OCI-LY3 (cell line): ENCODE results near the gene CACFD1.

Experiments used
- EZH2phosphoT487 ChIP-seq: fragments of 200-600 bp; shearing (Covaris generic); IDR thresholded peaks from 2 replicates; pipeline ENCODE4 v1.6.1; 2018; ENCODE audit warnings: antibody characterized with exemption, mixed run types, low read depth
- TF ChIP-seq, protein P1 (sequence below): fragments of 200-600, 300-600 bp; sonication (generic); IDR thresholded peaks from 2 replicates; pipeline ENCODE4 v1.5.1; 2014; ENCODE audit warnings: antibody characterized with exemption, low read length, low read depth

DNA sequence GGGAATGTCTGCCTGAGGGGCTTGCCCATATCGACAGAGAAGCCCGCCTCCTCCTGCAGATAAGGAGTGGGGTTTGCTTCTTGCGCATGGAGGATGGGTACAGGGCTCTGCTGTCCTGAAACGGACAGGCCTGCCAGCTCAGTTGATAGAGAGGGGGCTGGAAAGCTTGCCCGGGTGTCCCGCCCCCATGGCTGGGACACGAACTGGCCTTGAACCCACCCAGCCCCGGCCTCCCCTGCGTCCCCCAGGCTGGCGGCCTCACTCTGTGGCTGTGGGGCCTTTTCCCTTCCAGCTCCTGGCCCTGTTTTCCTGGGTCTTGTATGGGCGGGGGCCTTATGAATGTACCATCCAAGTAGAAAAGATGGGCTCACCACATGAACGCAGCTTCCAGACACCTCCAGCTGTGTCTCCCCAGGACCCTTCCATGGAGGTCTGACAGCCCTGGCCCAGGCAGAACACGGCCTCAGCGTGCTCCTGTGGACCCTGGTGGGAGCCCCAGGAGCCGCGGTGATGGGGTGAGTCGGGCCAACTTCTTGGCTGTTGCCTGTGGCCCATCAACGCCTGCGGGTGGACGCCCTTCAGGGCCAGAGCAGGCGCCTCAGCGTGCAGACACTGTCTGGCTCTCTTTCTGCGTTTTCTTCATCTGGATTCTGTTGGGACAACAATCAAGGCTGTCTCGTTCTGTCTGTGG lies 35.0 kb downstream of the CACFD1 start:
- TF ChIP-seq, protein P1, sequence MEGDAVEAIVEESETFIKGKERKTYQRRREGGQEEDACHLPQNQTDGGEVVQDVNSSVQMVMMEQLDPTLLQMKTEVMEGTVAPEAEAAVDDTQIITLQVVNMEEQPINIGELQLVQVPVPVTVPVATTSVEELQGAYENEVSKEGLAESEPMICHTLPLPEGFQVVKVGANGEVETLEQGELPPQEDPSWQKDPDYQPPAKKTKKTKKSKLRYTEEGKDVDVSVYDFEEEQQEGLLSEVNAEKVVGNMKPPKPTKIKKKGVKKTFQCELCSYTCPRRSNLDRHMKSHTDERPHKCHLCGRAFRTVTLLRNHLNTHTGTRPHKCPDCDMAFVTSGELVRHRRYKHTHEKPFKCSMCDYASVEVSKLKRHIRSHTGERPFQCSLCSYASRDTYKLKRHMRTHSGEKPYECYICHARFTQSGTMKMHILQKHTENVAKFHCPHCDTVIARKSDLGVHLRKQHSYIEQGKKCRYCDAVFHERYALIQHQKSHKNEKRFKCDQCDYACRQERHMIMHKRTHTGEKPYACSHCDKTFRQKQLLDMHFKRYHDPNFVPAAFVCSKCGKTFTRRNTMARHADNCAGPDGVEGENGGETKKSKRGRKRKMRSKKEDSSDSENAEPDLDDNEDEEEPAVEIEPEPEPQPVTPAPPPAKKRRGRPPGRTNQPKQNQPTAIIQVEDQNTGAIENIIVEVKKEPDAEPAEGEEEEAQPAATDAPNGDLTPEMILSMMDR, result no peak
- TF ChIP-seq EZH2phosphoT487, result no peak
